ENCODE data around the gene ZFP91.

ZFP91 gene

GRCh38 chr11:58654079-58654907 is 75.4 kb downstream of the ZFP91 start:
- H3K4me3 ChIP-seq (ENCODE audit: low read depth, low read length): no peak overlapping the region
- DNase-seq (ENCODE audit: low read depth): peak; percentile 36

GRCh38 chr11:58654908-58655296 is 76.0 kb downstream of the ZFP91 start:
- H3K4me3 ChIP-seq (ENCODE audit: low read depth, low read length): no peak overlapping the region
- DNase-seq (ENCODE audit: low read depth): no peak

GRCh38 chr11:58656348-58656747 is 77.5 kb downstream of the ZFP91 start:
- no peak for DNase-seq (ENCODE audit: low read depth)
- H3K4me3 ChIP-seq (ENCODE audit: low read depth, low read length): no peak overlapping the region

DNA sequence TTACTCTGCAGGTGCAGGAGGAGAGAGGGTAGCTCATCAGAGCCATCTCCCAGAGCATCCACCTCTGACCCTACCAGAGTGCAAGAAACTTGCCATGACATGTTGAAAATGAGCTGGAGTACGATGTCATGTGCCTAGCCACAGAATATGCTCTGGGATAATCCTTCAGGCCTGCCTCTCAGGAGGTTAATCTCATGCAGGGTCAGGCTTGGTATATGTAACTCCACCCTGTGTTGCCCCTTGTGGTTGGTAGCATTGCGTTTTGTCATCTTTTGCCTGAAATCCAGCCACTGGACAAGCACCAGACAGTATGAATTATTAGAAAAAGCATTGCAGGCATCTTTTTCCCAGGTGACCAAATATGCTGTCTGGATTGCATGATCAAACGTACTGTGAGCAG is 79.8 kb downstream of the ZFP91 start:
- H3K4me3 ChIP-seq (ENCODE audit: low read depth, low read length): no peak overlapping the region
- no peak for DNase-seq (ENCODE audit: low read depth)

GRCh38 chr11:58659404-58659803 is 80.5 kb downstream of the ZFP91 start:
- DNase-seq (ENCODE audit: low read depth): no peak
- H3K4me3 ChIP-seq (ENCODE audit: low read depth, low read length): no peak overlapping the region

GRCh38 chr11:58659910-58660570 is 81.2 kb downstream of the ZFP91 start:
- no peak for DNase-seq (ENCODE audit: low read depth)

More at GRCh38 chr11:58659910-58660570, 81.2 kb downstream of the ZFP91 start:
- H3K4me3 ChIP-seq (ENCODE audit: low read depth, low read length): no peak overlapping the region
